Renal cortex interstitium (tissue), 15 donors: ENCODE data around the gene INSIG2. TPM values are rescaled to one million over a fixed set of nuclear protein-coding genes. Genes with fewer than 3 reads are reported as not detected.
A peak's percentile ranks its signal among the peaks of the same experiment; 100 is the strongest.

Source experiments
- DNase-seq, 11 donors: peaks; one replicate each; pipeline ENCODE4 v3.0.0-alpha.2; 2013; ENCODE audit warnings: low read depth in 9 of 11, low spot score in 4 of 11; ENCODE audit errors: extremely low read depth in 1 of 11
- long read RNA-seq, 16 experiments: transcript quantifications; one replicate each; lab custom pipeline, GENCODE V29; 2026
- polyA plus RNA-seq, 3 donors: library from polyadenylated mRNA; unstranded; fragments of 120-200 nt; gene quantifications; one replicate each; pipeline ENCODE4 v1.2.1, GENCODE V29; 2013; ENCODE audit not compliant: insufficient read length in 3 of 3

INSIG2 gene
- polyA plus RNA-seq = 10 to 100 TPM; 28.1 to 40.2 (median 32.5) TPM
- long read RNA-seq, donor 1, transcript INSIG2-201 (6 exons, 2,590 nt) = major isoform, 11 of 13 reads
- long read RNA-seq, donor 1, partial matches to known transcripts = 0 of 13 reads
- long read RNA-seq, donor 1, other reads (novel, unspliced or antisense) = 0 of 13 reads
- long read RNA-seq, donor 2, transcript INSIG2-201 (6 exons, 2,590 nt) = major isoform, 8 of 10 reads
- long read RNA-seq, donor 2, partial matches to known transcripts = 0 of 10 reads
- long read RNA-seq, donor 2, other reads (novel, unspliced or antisense) = 0 of 10 reads
- long read RNA-seq, donor 3, transcript INSIG2-201 (6 exons, 2,590 nt) = major isoform, 11 of 32 reads
- long read RNA-seq, donor 3, transcript INSIG2-202 (5 exons, 574 nt) = minor isoform, 6 of 32 reads
- long read RNA-seq, donor 3, partial matches to known transcripts = 14 of 32 reads
- long read RNA-seq, donor 3, other reads (novel, unspliced or antisense) = 0 of 32 reads
- long read RNA-seq, donor 4, transcript INSIG2-201 (6 exons, 2,590 nt) = major isoform, 7 of 16 reads
- long read RNA-seq, donor 4, partial matches to known transcripts = 7 of 16 reads
- long read RNA-seq, donor 4, other reads (novel, unspliced or antisense) = 0 of 16 reads
- long read RNA-seq, donor 5 = 0 reads
- long read RNA-seq, donor 6, transcript INSIG2-201 (6 exons, 2,590 nt) = major isoform, 9 of 17 reads
- long read RNA-seq, donor 6, partial matches to known transcripts = 6 of 17 reads
- long read RNA-seq, donor 6, other reads (novel, unspliced or antisense) = 0 of 17 reads
- long read RNA-seq, donor 7, transcript INSIG2-201 (6 exons, 2,590 nt) = major isoform, 7 of 17 reads
- long read RNA-seq, donor 7, partial matches to known transcripts = 6 of 17 reads
- long read RNA-seq, donor 7, other reads (novel, unspliced or antisense) = 0 of 17 reads
- long read RNA-seq, donor 8, transcript INSIG2-202 (5 exons, 574 nt) = minor isoform, 7 of 20 reads
- long read RNA-seq, donor 8, transcript INSIG2-201 (6 exons, 2,590 nt) = major isoform, 12 of 20 reads
- long read RNA-seq, donor 8, partial matches to known transcripts = 0 of 20 reads
- long read RNA-seq, donor 8, other reads (novel, unspliced or antisense) = 0 of 20 reads
- long read RNA-seq, donor 9, partial matches to known transcripts = 0 of 2 reads
- long read RNA-seq, donor 9, other reads (novel, unspliced or antisense) = 0 of 2 reads
- long read RNA-seq, donor 10, transcript INSIG2-201 (6 exons, 2,590 nt) = major isoform, 7 of 10 reads
- long read RNA-seq, donor 10, partial matches to known transcripts = 0 of 10 reads
- long read RNA-seq, donor 10, other reads (novel, unspliced or antisense) = 0 of 10 reads
- long read RNA-seq, donor 11, transcript INSIG2-201 (6 exons, 2,590 nt) = major isoform, 9 of 10 reads
- long read RNA-seq, donor 11, partial matches to known transcripts = 0 of 10 reads
- long read RNA-seq, donor 11, other reads (novel, unspliced or antisense) = 0 of 10 reads
- long read RNA-seq, donor 12, partial matches to known transcripts = 0 of 2 reads
- long read RNA-seq, donor 12, other reads (novel, unspliced or antisense) = 0 of 2 reads
- long read RNA-seq, donor 13, transcript INSIG2-201 (6 exons, 2,590 nt) = major isoform, 15 of 21 reads
- long read RNA-seq, donor 13, transcript INSIG2-202 (5 exons, 574 nt) = minor isoform, 5 of 21 reads
- long read RNA-seq, donor 13, partial matches to known transcripts = 0 of 21 reads
- long read RNA-seq, donor 13, other reads (novel, unspliced or antisense) = 0 of 21 reads
- long read RNA-seq, donor 14, transcript INSIG2-201 (6 exons, 2,590 nt) = major isoform, 9 of 11 reads
- long read RNA-seq, donor 14, partial matches to known transcripts = 0 of 11 reads
- long read RNA-seq, donor 14, other reads (novel, unspliced or antisense) = 0 of 11 reads
- long read RNA-seq, donor 15, partial matches to known transcripts = 0 of 5 reads
- long read RNA-seq, donor 15, other reads (novel, unspliced or antisense) = 0 of 5 reads
- long read RNA-seq, donor 16, transcript INSIG2-202 (5 exons, 574 nt) = minor isoform, 11 of 67 reads
- long read RNA-seq, donor 16, transcript INSIG2-201 (6 exons, 2,590 nt) = major isoform, 36 of 67 reads
- long read RNA-seq, donor 16, partial matches to known transcripts = 20 of 67 reads
- long read RNA-seq, donor 16, other reads (novel, unspliced or antisense) = 0 of 67 reads

- peak; percentile 84 to 94 (median 91) for DNase-seq
These were observed at the start of gene INSIG2 for GRCh38 chr2:118088051-118089024. Gene INSIG2, plus strand, starts transcription at chr2:118088471. Its CDS starts 8,086 bp downstream, at chr2:118096557.

GRCh38 chr2:118040891-118041290 is 47.4 kb upstream of the INSIG2 start:
- DNase-seq = no peak

GRCh38 chr2:118044103-118044716 is 44.1 kb upstream of the INSIG2 start:
- no peak for DNase-seq

- no peak for DNase-seq
These were observed 43.4 kb upstream of the INSIG2 start for GRCh38 chr2:118044854-118045253.

- DNase-seq = no peak
These were observed 43.0 kb upstream of the INSIG2 start for GRCh38 chr2:118045286-118045685.

GRCh38 chr2:118046634-118047210 is 41.5 kb upstream of the INSIG2 start:
- peak in 2 of 11 donors; percentile 24 to 39 for DNase-seq

- DNase-seq = no peak
These were observed 40.9 kb upstream of the INSIG2 start for GRCh38 chr2:118047380-118047826.

- no peak for DNase-seq
These were observed 39.9 kb upstream of the INSIG2 start for GRCh38 chr2:118048401-118048800.

GRCh38 chr2:118049140-118049815 is 39.0 kb upstream of the INSIG2 start:
- no peak for DNase-seq

- DNase-seq = no peak
These were observed 38.5 kb upstream of the INSIG2 start for GRCh38 chr2:118049816-118050140.

- DNase-seq = peak in 6 of 11 donors; percentile 27 to 53 (median 33)
These were observed 37.9 kb upstream of the INSIG2 start for GRCh38 chr2:118050386-118050785.

GRCh38 chr2:118050974-118051373 is 37.3 kb upstream of the INSIG2 start:
- no peak for DNase-seq

- DNase-seq = no peak
These were observed 36.4 kb upstream of the INSIG2 start for GRCh38 chr2:118051826-118052358.

GRCh38 chr2:118052474-118052873 is 35.8 kb upstream of the INSIG2 start:
- no peak for DNase-seq

GRCh38 chr2:118053681-118054080 is 34.6 kb upstream of the INSIG2 start:
- no peak for DNase-seq
